Brain pericyte (primary cell): ENCODE measurements around the gene MRGPRF.

ENCODE experiments used
- DNase-seq: peaks from one replicate; pipeline ENCODE4 v3.0.0-alpha.2; 2012; ENCODE audit warnings: low read depth, low spot score

Gene MRGPRF

GRCh38 chr11:69022260-69022659, 9.2 kb upstream of the MRGPRF start:
- DNase-seq = no peak

DNA sequence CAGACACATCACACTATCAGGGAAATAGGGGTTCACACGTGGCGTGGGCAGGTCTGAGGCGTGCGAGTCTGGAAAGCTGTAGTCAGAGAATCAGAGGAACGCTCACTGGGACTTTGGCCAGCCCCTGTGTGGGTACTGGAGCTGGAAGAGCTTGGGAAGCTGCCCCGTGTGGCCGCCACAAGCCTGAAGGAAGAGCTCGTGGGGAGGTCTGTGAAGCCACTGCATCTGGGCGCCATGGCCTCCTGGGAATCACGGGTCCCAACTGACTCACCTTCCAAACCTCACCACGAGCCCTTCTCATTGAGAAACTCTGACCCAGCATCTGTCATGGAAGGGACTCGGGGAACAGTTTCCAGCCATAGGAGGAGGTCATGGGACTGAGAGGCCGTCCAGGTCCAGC, 5.9 kb upstream of the MRGPRF start:
- DNase-seq = no peak

DNA sequence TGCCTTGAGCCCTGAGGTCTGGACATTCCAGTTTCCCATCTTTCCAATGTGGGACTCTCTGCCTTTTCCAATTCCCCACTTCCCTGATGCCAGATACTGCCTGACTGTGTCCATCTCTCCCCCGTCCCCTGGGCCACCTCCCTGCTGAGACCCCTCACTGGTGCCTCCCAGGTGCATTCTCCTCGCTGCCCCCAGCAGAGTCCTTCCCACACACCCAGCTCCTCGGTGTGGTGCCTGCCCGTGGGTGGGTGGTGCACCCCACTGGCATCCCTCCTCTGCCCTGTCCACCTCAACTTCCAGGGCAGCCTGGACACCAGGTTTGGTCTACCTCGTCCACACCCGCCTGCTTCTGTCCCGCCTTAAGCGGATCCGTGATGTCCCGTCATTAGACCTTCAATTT, 4.9 kb upstream of the MRGPRF start:
- DNase-seq = no peak

GRCh38 chr11:69014898-69015549, 2.0 kb upstream of the MRGPRF start:
- DNase-seq = no peak

GRCh38 chr11:69014084-69014851, 1.2 kb upstream of the MRGPRF start:
- peak; percentile 74 for DNase-seq

- no peak for DNase-seq
Measured at GRCh38 chr11:69012092-69013008, 696 bp downstream of the MRGPRF start.

- DNase-seq = no peak
Measured at GRCh38 chr11:69011624-69012091, 1.4 kb downstream of the MRGPRF start.

DNA sequence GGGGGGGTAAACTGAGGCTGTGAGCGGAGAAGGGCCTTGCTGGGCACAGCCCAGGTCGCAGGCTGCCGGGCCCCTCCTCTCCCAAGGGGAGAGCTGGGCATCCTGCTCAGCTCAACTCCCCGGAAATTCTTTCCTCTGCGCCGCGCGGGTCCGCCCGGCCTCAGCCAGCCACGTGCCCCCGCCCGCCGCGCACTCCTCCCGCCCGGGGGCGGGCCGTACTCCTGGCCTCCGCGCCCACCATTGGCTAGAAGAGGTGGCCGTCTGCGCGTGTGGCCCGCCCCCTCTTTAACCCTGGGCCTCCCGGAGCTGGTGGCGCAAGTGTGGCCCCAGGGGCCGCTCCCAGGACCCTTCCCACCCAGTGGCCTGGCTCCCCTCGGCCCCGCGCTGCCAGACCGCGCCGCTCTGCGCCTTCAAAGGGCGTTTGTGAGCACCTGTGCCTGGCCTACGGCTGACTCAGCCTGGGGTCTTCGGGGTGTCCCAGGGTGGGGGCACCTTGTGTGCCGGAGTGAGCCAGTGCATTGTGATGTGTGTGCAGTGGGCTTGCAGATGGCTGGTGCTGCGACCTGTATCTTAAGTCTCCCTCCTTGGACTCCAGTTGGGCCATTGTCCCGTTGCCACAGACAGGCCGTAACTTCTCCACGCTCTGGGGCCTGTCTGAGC, 2.0 kb downstream of the MRGPRF start:
- DNase-seq = no peak

DNA sequence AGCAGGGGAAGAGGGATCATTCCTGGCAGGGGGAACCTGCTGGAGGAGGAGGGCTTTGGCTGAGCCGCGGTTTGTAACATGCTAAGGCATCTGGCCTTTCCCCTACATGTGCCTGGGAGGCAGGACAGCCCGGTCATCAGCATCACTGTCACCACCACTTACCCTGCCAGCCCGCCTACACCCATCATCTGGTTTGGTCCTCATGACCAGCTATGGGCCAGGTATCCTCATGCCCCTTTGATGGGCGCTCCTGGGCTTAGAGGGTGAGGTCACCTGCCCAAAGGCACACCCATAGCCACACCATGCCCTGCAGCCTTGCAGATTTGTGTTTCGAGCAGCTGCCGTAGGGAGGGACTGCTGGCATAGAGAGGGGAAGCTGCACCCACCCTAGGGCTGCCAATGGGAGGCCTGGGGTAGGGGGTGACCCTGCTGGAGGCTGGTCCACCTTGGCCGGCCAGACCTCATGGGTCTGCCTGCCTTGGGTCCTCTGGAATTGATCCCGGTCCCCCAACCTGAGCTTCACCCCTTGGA, 2.6 kb downstream of the MRGPRF start:
- no peak for DNase-seq

GRCh38 chr11:69009441-69010211, 3.4 kb downstream of the MRGPRF start:
- DNase-seq = no peak

- DNase-seq = peak; percentile 59
Measured at GRCh38 chr11:69008737-69009440, 4.2 kb downstream of the MRGPRF start.

- no peak for DNase-seq
Measured at GRCh38 chr11:69007975-69008381, 5.1 kb downstream of the MRGPRF start.

DNA sequence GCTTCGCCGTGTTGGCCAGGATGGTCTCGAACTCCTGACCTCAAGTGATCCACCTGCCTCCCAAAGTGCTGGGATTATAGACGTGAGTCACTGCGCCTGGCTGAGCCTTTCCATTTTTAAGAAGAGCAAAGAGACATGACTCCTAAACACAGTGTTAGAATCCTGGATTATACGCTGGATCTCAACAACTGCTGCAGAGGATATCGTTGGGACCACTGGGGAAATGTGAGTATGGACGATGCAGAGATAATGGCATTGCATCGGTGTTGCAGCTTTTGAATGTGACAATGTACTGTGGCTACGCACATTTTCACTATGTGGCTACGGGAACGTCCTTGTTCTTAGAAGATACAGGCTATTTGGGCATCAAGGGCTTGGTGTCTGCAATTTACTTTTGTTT, 6.2 kb downstream of the MRGPRF start:
- DNase-seq = no peak

DNA sequence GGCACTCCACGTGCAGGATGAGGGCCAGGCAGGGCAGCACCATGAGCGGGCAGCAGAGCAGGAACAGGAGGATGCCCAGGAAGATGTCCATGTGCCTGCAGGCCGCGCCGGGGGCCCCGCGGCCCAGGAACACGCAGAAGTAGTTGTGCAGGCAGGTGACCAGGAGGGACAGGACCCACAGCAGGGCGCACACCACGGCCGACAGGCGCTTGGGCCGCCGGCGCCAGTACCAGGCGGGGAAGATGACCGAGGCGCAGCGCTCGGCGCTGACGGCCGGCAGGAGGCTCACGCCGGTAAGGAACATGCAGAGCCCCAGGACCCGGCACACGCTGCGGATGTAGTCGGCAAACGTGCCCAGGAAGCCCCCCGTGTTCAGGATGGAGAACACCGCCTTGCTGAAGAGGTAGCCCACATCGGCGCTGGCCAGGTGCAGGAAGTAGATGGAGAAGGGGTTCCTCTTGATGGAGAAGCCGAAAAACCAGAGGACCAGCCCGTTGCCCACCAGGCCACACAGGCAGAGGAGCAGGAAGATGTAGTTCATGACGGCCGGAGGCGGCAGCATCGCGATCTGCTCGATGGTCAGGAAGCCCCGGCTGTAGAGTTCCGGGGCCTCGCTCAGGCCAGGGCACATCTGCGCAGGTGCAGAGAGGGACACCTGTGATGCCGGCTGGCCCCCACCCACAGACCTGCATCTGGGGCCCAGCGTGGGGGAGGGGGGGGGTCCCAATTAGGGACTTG, 7.2 kb downstream of the MRGPRF start:
- no peak for DNase-seq

- no peak for DNase-seq
Measured at GRCh38 chr11:69005183-69005630, 7.8 kb downstream of the MRGPRF start.

GRCh38 chr11:69004411-69005182, 8.4 kb downstream of the MRGPRF start:
- no peak for DNase-seq

DNA sequence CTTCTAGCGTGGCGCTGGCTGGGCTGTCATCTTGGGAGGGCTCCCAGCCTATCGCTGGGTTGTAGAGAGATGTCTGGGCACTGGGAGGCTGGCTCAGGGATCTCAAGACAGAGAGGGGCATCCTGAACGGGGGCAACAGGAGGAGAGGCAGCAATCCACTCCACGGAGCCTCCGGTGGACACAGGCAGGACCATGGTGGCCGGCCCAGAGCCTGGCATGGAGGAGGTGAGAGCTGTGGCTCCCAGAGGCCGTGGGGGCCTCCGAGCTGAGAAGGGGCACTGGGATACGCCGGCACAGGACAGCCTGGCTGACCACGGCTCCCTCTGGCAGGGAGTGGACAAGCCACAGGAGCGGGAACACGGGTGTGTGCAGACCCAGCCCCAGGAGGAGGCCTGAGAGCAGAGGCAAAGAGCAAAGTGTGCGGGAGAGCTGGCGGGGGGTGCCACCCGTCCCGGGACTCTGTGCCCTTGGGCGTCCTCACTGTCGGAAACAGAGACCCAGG, 9.1 kb downstream of the MRGPRF start:
- no peak for DNase-seq

DNA sequence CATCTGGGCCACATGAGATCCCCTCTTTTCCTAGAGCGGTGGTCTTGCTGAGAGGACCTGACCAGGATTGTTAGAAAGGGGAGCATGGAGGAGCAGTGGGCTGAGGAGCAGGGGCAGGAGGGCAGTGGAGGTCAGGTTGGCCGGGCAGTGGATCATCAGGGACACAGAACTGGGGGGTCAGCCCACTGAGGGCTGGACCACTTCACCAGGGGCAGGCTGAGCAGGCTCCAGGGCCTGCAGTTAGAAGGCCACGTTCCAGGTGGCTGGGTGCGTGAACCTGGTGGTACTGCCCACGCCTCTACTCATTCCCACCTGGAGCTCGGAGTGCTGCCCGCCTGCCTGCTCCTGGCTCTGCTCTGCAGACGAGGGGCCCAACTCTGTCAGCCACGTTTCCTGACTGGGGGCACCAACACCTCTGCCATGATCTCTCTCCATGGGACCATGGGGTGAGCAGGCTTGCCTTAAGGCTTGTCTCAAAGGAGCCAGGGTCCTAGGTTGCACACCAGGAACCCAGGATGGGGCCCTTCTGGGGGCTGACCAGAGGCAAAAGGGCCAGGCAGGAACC, 9.7 kb downstream of the MRGPRF start:
- DNase-seq = no peak
